Measurements from ENCODE around the gene UBE2L3.

The UBE2L3 gene

GRCh38 chr22:21624120-21624879 lies 56.8 kb downstream of the UBE2L3 start:
- Mint-ChIP-seq H3K4me3 (no peak overlapping the region), H3K9me3 (peaks cover 0 to 3% of the 10 kb centered on the region in 2 donors), H3K27ac (peak overlapping the region; percentile 59), H3K4me1 (peaks cover 43 to 89% of the 10 kb centered on the region in 2 donors), H3K27me3 (no peaks in the 10 kb centered on the region), H3K36me3 (peaks cover 33 to 62% of the 10 kb centered on the region in 2 donors)
- ATAC-seq (replicated peaks) (no peak), DNase-seq (no peak)

- no peaks in the 10 kb centered on the region for H3K27me3 Mint-ChIP-seq
- peaks cover 33 to 57% of the 10 kb centered on the region in 2 donors for H3K36me3 Mint-ChIP-seq
- peak overlapping the region; percentile 92 for H3K27ac Mint-ChIP-seq
- ATAC-seq (replicated peaks), result no peak
- no peak overlapping the region for H3K4me3 Mint-ChIP-seq
- no peak for DNase-seq
- H3K9me3 Mint-ChIP-seq, result peaks cover 0 to 3% of the 10 kb centered on the region in 2 donors
- H3K4me1 Mint-ChIP-seq, result peaks cover 39 to 87% of the 10 kb centered on the region in 2 donors
These were observed 57.6 kb downstream of the UBE2L3 start for GRCh38 chr22:21624880-21625791.

GRCh38 chr22:21626073-21626734 lies 58.7 kb downstream of the UBE2L3 start:
- no peaks in the 10 kb centered on the region for H3K27me3 Mint-ChIP-seq
- H3K4me3 Mint-ChIP-seq, result peak overlapping the region; percentile 6 to 26
- H3K27ac Mint-ChIP-seq, result peak overlapping the region; percentile 75
- peaks cover 33 to 53% of the 10 kb centered on the region in 2 donors for H3K36me3 Mint-ChIP-seq
- H3K4me1 Mint-ChIP-seq, result peaks cover 37 to 87% of the 10 kb centered on the region in 2 donors
- no peak for DNase-seq
- peaks cover 0 to 3% of the 10 kb centered on the region in 2 donors for H3K9me3 Mint-ChIP-seq
- no peak for ATAC-seq (replicated peaks)

GRCh38 chr22:21626735-21627469 lies 59.4 kb downstream of the UBE2L3 start:
- peaks cover 0 to 3% of the 10 kb centered on the region in 2 donors for H3K9me3 Mint-ChIP-seq
- ATAC-seq (replicated peaks) (no peak), DNase-seq (no peak)
- H3K4me1 Mint-ChIP-seq, result peaks cover 35 to 83% of the 10 kb centered on the region in 2 donors
- H3K27ac Mint-ChIP-seq, result peak overlapping the region; percentile 94
- H3K4me3 Mint-ChIP-seq, result peak overlapping the region; percentile 23 to 94
- peaks cover 33 to 49% of the 10 kb centered on the region in 2 donors for H3K36me3 Mint-ChIP-seq
- no peaks in the 10 kb centered on the region for H3K27me3 Mint-ChIP-seq

- H3K36me3 Mint-ChIP-seq, result peaks cover 26 to 34% of the 10 kb centered on the region in 2 donors
- H3K9me3 Mint-ChIP-seq, result peaks cover 0 to 5% of the 10 kb centered on the region in 2 donors
- no peaks in the 10 kb centered on the region for H3K27me3 Mint-ChIP-seq
- peaks cover 32 to 80% of the 10 kb centered on the region in 2 donors for H3K4me1 Mint-ChIP-seq
- no peak for DNase-seq
- peak overlapping the region; percentile 93 to 94 for H3K4me3 Mint-ChIP-seq
- H3K27ac Mint-ChIP-seq, result peak overlapping the region; percentile 99
- ATAC-seq (replicated peaks), result peak; percentile 13 to 25
These were observed 61.1 kb downstream of the UBE2L3 start for GRCh38 chr22:21628386-21629254.

GRCh38 chr22:21629255-21630149 lies 62.0 kb downstream of the UBE2L3 start, which contains the start of gene YDJC:
Gene YDJC (minus strand): TSS chr22:21630022. CDS start chr22:21630014, 8 bp downstream.
- H3K9me3 Mint-ChIP-seq, result peaks cover 0 to 5% of the 10 kb centered on the region in 2 donors
- ATAC-seq (replicated peaks) (peak; percentile 87 to 88), DNase-seq (peak; percentile 87)
- H3K27me3 Mint-ChIP-seq, result no peaks in the 10 kb centered on the region
- H3K4me1 Mint-ChIP-seq, result peaks cover 28 to 71% of the 10 kb centered on the region in 2 donors
- H3K4me3 Mint-ChIP-seq, result peak within 1 kb of the TSS; percentile 93 to 94
- H3K27ac Mint-ChIP-seq, result peak within 1 kb of the TSS; percentile 99
- peaks cover 24 to 29% of the 10 kb centered on the region in 2 donors for H3K36me3 Mint-ChIP-seq

GRCh38 chr22:21631025-21631424 lies 63.5 kb downstream of the UBE2L3 start:
- H3K4me1 Mint-ChIP-seq, result peaks cover 20 to 58% of the 10 kb centered on the region in 2 donors
- H3K27ac Mint-ChIP-seq, result no peak overlapping the region

GRCh38 chr22:21632237-21632895 lies 64.9 kb downstream of the UBE2L3 start, which contains the start of gene CCDC116:
Gene CCDC116 (plus strand): TSS chr22:21632760. CDS start chr22:21633182, 422 bp downstream.
- Mint-ChIP-seq H3K36me3 (peaks cover 15% of the 10 kb centered on the region in 2 donors), H3K27me3 (no peaks in the 10 kb centered on the region), H3K4me1 (peaks cover 13 to 45% of the 10 kb centered on the region in 2 donors), H3K4me3 (no peak within 1 kb of the TSS), H3K9me3 (peaks cover 0 to 5% of the 10 kb centered on the region in 2 donors), H3K27ac (no peak within 1 kb of the TSS)
- ATAC-seq (replicated peaks) (no peak), DNase-seq (no peak)

More at GRCh38 chr22:21631025-21631424, 63.5 kb downstream of the UBE2L3 start:
- no peak for DNase-seq
- ATAC-seq (replicated peaks), result no peak
- Mint-ChIP-seq H3K36me3 (peaks cover 24% of the 10 kb centered on the region in 2 donors), H3K4me3 (no peak overlapping the region), H3K27me3 (no peaks in the 10 kb centered on the region), H3K9me3 (peaks cover 0 to 5% of the 10 kb centered on the region in 2 donors)

GRCh38 chr22:21632931-21633330 lies 65.4 kb downstream of the UBE2L3 start:
- Mint-ChIP-seq H3K9me3 (peaks cover 0 to 5% of the 10 kb centered on the region in 2 donors), H3K4me3 (no peak overlapping the region), H3K27me3 (no peaks in the 10 kb centered on the region), H3K27ac (no peak overlapping the region), H3K4me1 (peaks cover 13 to 39% of the 10 kb centered on the region in 2 donors), H3K36me3 (peaks cover 9 to 10% of the 10 kb centered on the region in 2 donors)
- ATAC-seq (replicated peaks), result no peak
- DNase-seq, result no peak

DNA sequence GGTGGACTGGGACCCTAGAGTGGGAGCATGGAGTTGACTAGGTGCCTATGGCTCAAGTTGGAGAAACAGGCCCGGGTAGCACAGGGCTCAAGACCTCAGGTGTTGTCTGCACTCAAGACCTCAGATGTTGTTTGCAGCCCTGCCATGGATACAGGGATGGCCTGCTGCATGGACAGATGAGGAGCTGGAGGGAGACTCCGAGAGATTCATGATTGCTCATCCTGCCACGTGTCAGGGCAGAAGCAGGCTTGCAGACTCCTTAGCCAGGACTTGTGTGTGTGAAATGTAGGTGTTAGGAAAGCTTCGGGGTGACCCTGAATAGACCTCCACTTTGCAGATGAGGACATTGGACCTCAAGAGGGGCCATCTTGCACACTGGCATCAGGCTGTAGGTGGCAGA lies 66.0 kb downstream of the UBE2L3 start:
- H3K27me3 Mint-ChIP-seq, result no peaks in the 10 kb centered on the region
- DNase-seq (no peak), ATAC-seq (replicated peaks) (no peak)
- H3K9me3 Mint-ChIP-seq, result peaks cover 0 to 3% of the 10 kb centered on the region in 2 donors
- H3K36me3 Mint-ChIP-seq, result peaks cover 4% of the 10 kb centered on the region in 2 donors
- H3K27ac Mint-ChIP-seq, result no peak overlapping the region
- H3K4me1 Mint-ChIP-seq, result peaks cover 8 to 34% of the 10 kb centered on the region in 2 donors
- H3K4me3 Mint-ChIP-seq, result no peak overlapping the region

GRCh38 chr22:21634081-21634480 lies 66.6 kb downstream of the UBE2L3 start:
- Mint-ChIP-seq H3K4me1 (peaks cover 8 to 30% of the 10 kb centered on the region in 2 donors), H3K4me3 (no peak overlapping the region), H3K36me3 (peaks cover 1 to 3% of the 10 kb centered on the region in 2 donors), H3K9me3 (peaks cover 0 to 3% of the 10 kb centered on the region in 2 donors), H3K27me3 (no peaks in the 10 kb centered on the region), H3K27ac (no peak overlapping the region)
- DNase-seq (no peak), ATAC-seq (replicated peaks) (no peak)
